Left cardiac atrium (tissue), 4 donors: ENCODE data around the gene EBF3. TPM values are rescaled to one million over a fixed set of nuclear protein-coding genes. Genes with fewer than 3 reads are reported as not detected.

Experiments
- ATAC-seq, 2 donors: fragments of 200-7000 bp; cut with Tn5 transposase; one replicate each; pipeline ENCODE4 v1.9.1; 2020; ENCODE audit warnings: mild to moderate bottlenecking in 2 of 2, moderate library complexity in 2 of 2
- DNase-seq: peaks from one replicate; pipeline ENCODE4 v3.0.0-alpha.2; 2020
- intact Hi-C, 2 donors: fragments of 100-400 bp; cut with DNase I; formaldehyde crosslinking; loops; one replicate each; pipeline versions ENCODE4 v1.14.1 to v1.15.1; 2022 to 2023
- total RNA-seq, 2 donors: library from RNA; stranded (reverse); fragmentation: NEBNext Ultra II Directional; extraction: Animal tissue kit (Norgen Biotek cat#: 25700); gene quantifications; one replicate each; pipeline ENCODE4 v1.2.1, GENCODE V29; 2021
- donor health status: DM: no; HTN: yes; CAD: no.
- donor health status: DM: no; HTN: yes; CAD: no; lungs with severe emphysema.
- donor health status: DM: yes; HTN: yes; CAD: no.
- donor health status: Dilated cardiomyopathy.

EBF3 gene
- total RNA-seq, 2 donors from 2014 or later: 6.0 to 10.1 TPM

- DNase-seq (no peak), ATAC-seq (no peak)
- intact Hi-C loops: no loop called here
Measured at GRCh38 chr10:129905553-129905952, 58.5 kb downstream of the EBF3 start.

- no peak for ATAC-seq
- no peak for DNase-seq
- intact Hi-C loops: no loop called here
Measured at GRCh38 chr10:129904323-129904722, 59.8 kb downstream of the EBF3 start.

GRCh38 chr10:129901389-129902006 is 62.6 kb downstream of the EBF3 start:
- DNase-seq: peak; percentile 2
- intact Hi-C loops: no loop called here
- no peak for ATAC-seq

- no peak for ATAC-seq
- peak; percentile 9 for DNase-seq
- intact Hi-C loops: no loop called here
Measured at GRCh38 chr10:129900825-129901224, 63.2 kb downstream of the EBF3 start.

GRCh38 chr10:129899276-129900130 is 64.6 kb downstream of the EBF3 start:
- intact Hi-C loops: loop anchor here in 1 of 2 donors (10.0 kb wide), 1 partner anchor 45 kb away; no protein-coding TSS in a partner anchor
- DNase-seq: peak; percentile 4
- ATAC-seq: no peak

- DNase-seq (no peak), ATAC-seq (no peak)
- intact Hi-C loops: loop anchor here in 1 of 2 donors (10.0 kb wide), 1 partner anchor 46 kb away; no protein-coding TSS in a partner anchor
Measured at GRCh38 chr10:129898706-129899268, 65.3 kb downstream of the EBF3 start.

GRCh38 chr10:129897871-129898626 is 66.0 kb downstream of the EBF3 start:
- DNase-seq: no peak
- no peak for ATAC-seq
- intact Hi-C loops: loop anchor here in 1 of 2 donors (10.0 kb wide), 1 partner anchor 47 kb away; no protein-coding TSS in a partner anchor

GRCh38 chr10:129896860-129897200 is 67.2 kb downstream of the EBF3 start:
- no peak for ATAC-seq
- intact Hi-C loops: loop anchor here in 1 of 2 donors (10.0 kb wide), 1 partner anchor 48 kb away; no protein-coding TSS in a partner anchor
- DNase-seq: no peak

- intact Hi-C loops: loop anchor here in 1 of 2 donors (10.0 kb wide), 1 partner anchor 49 kb away; no protein-coding TSS in a partner anchor
- DNase-seq: no peak
- no peak for ATAC-seq
Measured at GRCh38 chr10:129896136-129896859, 67.8 kb downstream of the EBF3 start.

- no peak for DNase-seq
- no peak for ATAC-seq
- intact Hi-C loops: loop anchor here in 1 of 2 donors (10.0 kb wide), 1 partner anchor 49 kb away; no protein-coding TSS in a partner anchor
Measured at GRCh38 chr10:129895811-129896135, 68.3 kb downstream of the EBF3 start.

- ATAC-seq: no peak
- intact Hi-C loops: loop anchor here (5.0 to 10.0 kb wide), 2 partner anchors 50 to 68 kb away; partner anchors contain the start of gene EBF3 (in 1 of the 2)
- DNase-seq: no peak
Measured at GRCh38 chr10:129894698-129895097, 69.4 kb downstream of the EBF3 start.

GRCh38 chr10:129893104-129894089 is 70.7 kb downstream of the EBF3 start:
- ATAC-seq (no peak), DNase-seq (no peak)
- intact Hi-C loops: loop anchor here (5.0 to 10.0 kb wide), 2 partner anchors 51 to 69 kb away; partner anchors contain the start of gene EBF3 (in 1 of the 2)

GRCh38 chr10:129892548-129893052 is 71.5 kb downstream of the EBF3 start:
- ATAC-seq: peak; percentile 36 to 42
- intact Hi-C loops: loop anchor here (5.0 to 10.0 kb wide), 2 partner anchors 52 to 70 kb away; partner anchors contain the start of gene EBF3 (in 1 of the 2)
- peak; percentile 40 for DNase-seq

- intact Hi-C loops: loop anchor here (5.0 to 10.0 kb wide), 2 partner anchors 53 to 70 kb away; partner anchors contain the start of gene EBF3 (in 1 of the 2)
- DNase-seq: no peak
- peak; percentile 28 to 53 for ATAC-seq
Measured at GRCh38 chr10:129891806-129892205, 72.3 kb downstream of the EBF3 start.

GRCh38 chr10:129890170-129890569 is 73.9 kb downstream of the EBF3 start:
- DNase-seq (no peak), ATAC-seq (no peak)
- intact Hi-C loops: loop anchor here (5.0 to 10.0 kb wide), 2 partner anchors 55 to 72 kb away; partner anchors contain the start of gene EBF3 (in 1 of the 2)

- peak; percentile 73 to 76 for ATAC-seq
- peak; percentile 70 for DNase-seq
- intact Hi-C loops: no loop called here
Measured at GRCh38 chr10:129888784-129889616, 75.1 kb downstream of the EBF3 start.
